Tibial nerve (tissue), 4 donors: Measurements from ENCODE around the gene RAD51AP1. TPM values are rescaled to one million over a fixed set of nuclear protein-coding genes. Genes with fewer than 3 reads are reported as not detected.

ENCODE experiments used
- DNase-seq, 2 donors: peaks; one replicate each; pipeline ENCODE4 v3.0.0-alpha.2; 2019; ENCODE audit warnings: low spot score in 2 of 2
- H3K27ac ChIP-seq, 4 donors: fragments of 200-600 bp; sonication (generic) in 3 of 4; one replicate each; pipeline ENCODE4 v1.5.1; 2017 to 2019; ENCODE audit warnings: mild to moderate bottlenecking in 1 of 4
- H3K27me3 ChIP-seq, 2 donors: fragments of 200-600 bp; sonication (generic) in 1 of 2; one replicate each; pipeline versions ENCODE4 v1.5.1 to v1.6.0; 2017 to 2019
- H3K36me3 ChIP-seq, 3 donors: fragments of 200-600 bp; sonication (generic); one replicate each; pipeline ENCODE4 v1.5.1; 2018 to 2019
- H3K4me1 ChIP-seq, 4 donors: fragments of 200-600 bp; sonication (generic) in 3 of 4; one replicate each; pipeline ENCODE4 v1.5.1; 2017 to 2019
- H3K4me3 ChIP-seq, 4 donors: fragments of 200-600 bp; sonication (generic) in 3 of 4; one replicate each; pipeline ENCODE4 v1.5.1; 2017 to 2019; ENCODE audit warnings: mild to moderate bottlenecking in 1 of 4, moderate library complexity in 1 of 4
- H3K9me3 ChIP-seq, 4 donors: fragments of 200-600 bp; sonication (generic) in 3 of 4; one replicate each; pipeline ENCODE4 v1.5.1; 2017 to 2019
- EP300 ChIP-seq, 2 donors: sonication (generic); formaldehyde crosslinking; IDR thresholded peaks; one replicate each; pipeline ENCODE4 v1.6.1; 2017; ENCODE audit warnings: antibody characterized with exemption in 2 of 2, mild to moderate bottlenecking in 1 of 2
- POLR2A ChIP-seq, 2 donors: fragments of 450-650 bp; IDR thresholded peaks; one replicate each; pipeline ENCODE4 v1.6.1; 2017; ENCODE audit warnings: antibody characterized with exemption in 2 of 2, mild to moderate bottlenecking in 2 of 2, moderate library complexity in 2 of 2
- WGBS, 2 donors: methylation state at CpG; one replicate each; pipeline ENCODE4 v1.1.5; 2018; 5-methylcytosine and 5-hydroxymethylcytosine counted together
- total RNA-seq, 4 donors: library from RNA; depleted of rRNA; stranded (reverse); fragments of >200 nt; gene quantifications; one replicate each; pipeline ENCODE4 v1.1.0, GENCODE V29; 2016
- TF ChIP-seq, protein P1 (sequence below), 5 experiments: fragments of 200-600 bp in 3 of 5; fragments of 450-650 bp in 2 of 5; sonication (generic) in 3 of 5; IDR thresholded peaks; one replicate each; pipeline ENCODE4 v1.5.1; 2016 to 2019; ENCODE audit warnings: antibody characterized with exemption in 5 of 5, mild to moderate bottlenecking in 3 of 5, moderate library complexity in 2 of 5

Gene RAD51AP1
- total RNA-seq, 4 donors from 2014 or later = 0.44 to 4.8 (median 1.6) TPM

- H3K4me1 ChIP-seq = peaks cover 0 to 28% (median 4%) of the 10 kb centered on the region in 4 donors
- H3K4me3 ChIP-seq = no peak overlapping the region
- H3K36me3 ChIP-seq = no peaks in the 10 kb centered on the region
- no peak for DNase-seq
- peak overlapping the region in 2 of 4 donors; percentile 28 to 55 for H3K27ac ChIP-seq
- no peaks in the 10 kb centered on the region for H3K9me3 ChIP-seq
- TF ChIP-seq, protein P1, sequence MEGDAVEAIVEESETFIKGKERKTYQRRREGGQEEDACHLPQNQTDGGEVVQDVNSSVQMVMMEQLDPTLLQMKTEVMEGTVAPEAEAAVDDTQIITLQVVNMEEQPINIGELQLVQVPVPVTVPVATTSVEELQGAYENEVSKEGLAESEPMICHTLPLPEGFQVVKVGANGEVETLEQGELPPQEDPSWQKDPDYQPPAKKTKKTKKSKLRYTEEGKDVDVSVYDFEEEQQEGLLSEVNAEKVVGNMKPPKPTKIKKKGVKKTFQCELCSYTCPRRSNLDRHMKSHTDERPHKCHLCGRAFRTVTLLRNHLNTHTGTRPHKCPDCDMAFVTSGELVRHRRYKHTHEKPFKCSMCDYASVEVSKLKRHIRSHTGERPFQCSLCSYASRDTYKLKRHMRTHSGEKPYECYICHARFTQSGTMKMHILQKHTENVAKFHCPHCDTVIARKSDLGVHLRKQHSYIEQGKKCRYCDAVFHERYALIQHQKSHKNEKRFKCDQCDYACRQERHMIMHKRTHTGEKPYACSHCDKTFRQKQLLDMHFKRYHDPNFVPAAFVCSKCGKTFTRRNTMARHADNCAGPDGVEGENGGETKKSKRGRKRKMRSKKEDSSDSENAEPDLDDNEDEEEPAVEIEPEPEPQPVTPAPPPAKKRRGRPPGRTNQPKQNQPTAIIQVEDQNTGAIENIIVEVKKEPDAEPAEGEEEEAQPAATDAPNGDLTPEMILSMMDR (IDR thresholded peaks at IDR 0.05) = no peak
- TF ChIP-seq POLR2A (IDR thresholded peaks at IDR 0.05) (no peak), EP300 (IDR thresholded peaks at IDR 0.05) (no peak)
- WGBS, 2 donors = 74 to 82% methylated on average over 2 of the region's 2 CpGs
- no peaks in the 10 kb centered on the region for H3K27me3 ChIP-seq
Observed at GRCh38 chr12:4566474-4566873, 27.8 kb downstream of the RAD51AP1 start.

DNA sequence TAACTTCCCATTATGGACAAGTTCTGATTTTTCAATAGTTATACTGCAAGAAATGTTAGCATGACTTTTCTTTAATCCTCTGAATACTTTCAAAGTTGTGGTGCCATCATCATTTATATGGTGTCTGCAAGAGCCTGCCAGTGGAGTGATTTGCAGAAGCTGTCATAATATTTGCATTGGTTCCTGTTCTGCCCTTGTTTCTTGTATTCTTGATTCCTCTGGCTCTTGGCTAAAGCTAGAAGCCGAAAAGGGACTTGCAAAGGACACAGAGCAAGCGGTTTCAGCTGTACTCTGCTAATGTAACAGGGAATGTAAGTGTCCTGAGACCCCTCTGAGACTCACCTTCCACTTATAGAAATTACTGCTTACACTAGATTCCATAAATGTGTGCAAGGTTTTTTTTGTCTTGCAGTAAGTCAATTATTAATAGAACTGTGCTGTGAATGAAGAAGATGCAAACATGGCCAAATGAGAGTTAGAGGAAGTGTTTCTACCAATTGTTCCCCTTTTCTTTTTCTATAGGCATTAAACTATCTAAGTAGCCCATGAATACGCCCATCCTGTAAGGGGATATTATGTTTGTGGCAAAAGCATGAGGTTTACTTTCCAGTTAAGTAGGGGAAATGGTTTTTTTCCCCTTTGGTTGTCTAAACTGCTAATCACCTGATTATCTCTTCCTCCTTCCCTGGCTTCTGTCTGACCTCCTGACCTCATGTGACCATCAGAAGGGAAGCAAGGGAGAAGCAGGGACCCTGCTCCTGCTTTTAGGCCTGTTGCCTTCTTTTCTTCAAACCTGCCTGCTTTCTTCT, 28.6 kb downstream of the RAD51AP1 start:
- TF ChIP-seq EP300 (IDR thresholded peaks at IDR 0.05) (peak; percentile 34 to 58), POLR2A (IDR thresholded peaks at IDR 0.05) (no peak)
- DNase-seq = peak in 1 of 2 donors; percentile 22
- WGBS, 2 donors = 62 to 74% methylated on average over 3 of the region's 3 CpGs
- Histone ChIP-seq H3K9me3 (no peaks in the 10 kb centered on the region), H3K4me1 (peaks cover 0 to 20% (median 4%) of the 10 kb centered on the region in 4 donors), H3K36me3 (no peaks in the 10 kb centered on the region), H3K27ac (peak overlapping the region in 3 of 4 donors; percentile 53 to 69 (median 55)), H3K4me3 (no peak overlapping the region), H3K27me3 (no peaks in the 10 kb centered on the region)

GRCh38 chr12:4569261-4569660, 30.6 kb downstream of the RAD51AP1 start:
- TF ChIP-seq POLR2A (IDR thresholded peaks at IDR 0.05) = no peak
- TF ChIP-seq EP300 (IDR thresholded peaks at IDR 0.05) = no peak
- TF ChIP-seq, protein P1 (IDR thresholded peaks at IDR 0.05) = no peak
- Histone ChIP-seq H3K4me1 (peaks cover 0 to 3% (median 0%) of the 10 kb centered on the region in 4 donors), H3K9me3 (no peaks in the 10 kb centered on the region), H3K4me3 (no peak overlapping the region), H3K36me3 (no peaks in the 10 kb centered on the region), H3K27me3 (no peaks in the 10 kb centered on the region), H3K27ac (no peak overlapping the region)
- no peak for DNase-seq
- WGBS, 2 donors = 84 to 88% methylated on average over 4 of the region's 4 CpGs

GRCh38 chr12:4572680-4573079, 34.0 kb downstream of the RAD51AP1 start:
- no peaks in the 10 kb centered on the region for H3K9me3 ChIP-seq
- no peaks in the 10 kb centered on the region for H3K27me3 ChIP-seq
- H3K27ac ChIP-seq = no peak overlapping the region
- DNase-seq = no peak
- TF ChIP-seq, protein P1 (IDR thresholded peaks at IDR 0.05) = no peak
- TF ChIP-seq POLR2A (IDR thresholded peaks at IDR 0.05) (no peak), EP300 (IDR thresholded peaks at IDR 0.05) (no peak)
- no peaks in the 10 kb centered on the region for H3K36me3 ChIP-seq
- no peak overlapping the region for H3K4me3 ChIP-seq
- WGBS, 2 donors = 80 to 86% methylated on average over 7 of the region's 7 CpGs
- no peaks in the 10 kb centered on the region for H3K4me1 ChIP-seq

DNA sequence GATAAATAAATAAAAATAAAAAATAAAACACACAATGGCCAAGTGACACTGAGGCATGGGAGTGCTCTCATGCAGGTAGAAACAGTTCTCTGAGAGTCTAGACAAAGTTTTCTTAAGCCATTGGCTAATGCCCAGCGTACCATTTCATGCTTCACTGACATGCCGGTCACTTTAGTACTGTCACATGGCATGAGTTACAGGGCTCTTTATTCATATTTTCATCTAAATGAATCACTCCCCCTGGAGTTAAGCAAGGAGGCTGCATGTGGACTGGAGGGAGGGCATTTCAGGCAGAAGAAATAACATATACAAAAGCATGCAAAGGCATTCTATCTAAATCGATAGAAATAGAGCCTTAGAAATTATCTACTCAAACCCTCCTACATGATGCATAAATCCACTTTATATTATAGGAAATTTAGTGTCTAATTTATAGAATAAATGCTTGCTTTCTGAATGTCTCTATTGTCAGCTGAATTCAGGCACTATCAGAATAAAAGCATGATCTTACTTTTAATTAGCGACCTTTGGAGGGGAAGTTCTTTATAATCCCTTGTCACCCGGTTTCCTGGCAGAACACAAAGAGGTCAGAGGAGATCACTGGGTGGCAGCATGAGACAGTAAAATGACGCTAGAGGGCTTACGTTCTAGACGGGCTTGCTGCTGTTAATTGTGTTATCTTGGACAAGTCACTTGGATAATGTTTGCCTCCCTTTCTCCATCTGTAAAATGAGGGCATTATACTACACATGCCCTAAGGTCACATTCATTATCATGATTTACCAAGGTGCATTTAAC, 40.8 kb downstream of the RAD51AP1 start:
- 17 to 19% methylated on average over 8 of the region's 8 CpGs for WGBS, 2 donors
- H3K27me3 ChIP-seq = no peaks in the 10 kb centered on the region
- no peak overlapping the region for H3K27ac ChIP-seq

More for the DNA sequence above, 40.8 kb downstream of the RAD51AP1 start:
- Histone ChIP-seq H3K4me1 (no peaks in the 10 kb centered on the region), H3K36me3 (no peaks in the 10 kb centered on the region), H3K4me3 (no peak overlapping the region), H3K9me3 (no peaks in the 10 kb centered on the region)
- no peak for DNase-seq
- TF ChIP-seq POLR2A (IDR thresholded peaks at IDR 0.05) (no peak), EP300 (IDR thresholded peaks at IDR 0.05) (no peak)
- TF ChIP-seq, protein P1 (IDR thresholded peaks at IDR 0.05) = peak in 1 of 5 experiments; percentile 6
